Cardiac septum (tissue), 1 donor: Measurements from ENCODE around the gene BCDIN3D. TPM values are rescaled to one million over a fixed set of nuclear protein-coding genes. Genes with fewer than 3 reads are reported as not detected.
"Not testable (repeated sequence)": the region's sequence is repeated elsewhere in the genome, so short reads cannot be mapped to it uniquely, and the experiment has no call there.

Experiments used
- DNase-seq: peaks from one replicate; pipeline ENCODE4 v3.0.0-alpha.2; 2020; ENCODE audit warnings: low spot score
- intact Hi-C: fragments of 100-400 bp; cut with DNase I; formaldehyde crosslinking; loops from one replicate; pipeline ENCODE4 v1.14.0; 2022
- total RNA-seq: library from RNA; stranded (reverse); fragmentation: NEBNext Ultra II Directional; extraction: Animal tissue kit (Norgen Biotek cat#: 25700); gene quantifications from one replicate; pipeline ENCODE4 v1.2.1, GENCODE V29; 2021
- donor health status: DM: no; HTN: no; CAD: no.

The BCDIN3D gene
- total RNA-seq, 1 donor from 2014 or later, result 2.6 TPM

DNA sequence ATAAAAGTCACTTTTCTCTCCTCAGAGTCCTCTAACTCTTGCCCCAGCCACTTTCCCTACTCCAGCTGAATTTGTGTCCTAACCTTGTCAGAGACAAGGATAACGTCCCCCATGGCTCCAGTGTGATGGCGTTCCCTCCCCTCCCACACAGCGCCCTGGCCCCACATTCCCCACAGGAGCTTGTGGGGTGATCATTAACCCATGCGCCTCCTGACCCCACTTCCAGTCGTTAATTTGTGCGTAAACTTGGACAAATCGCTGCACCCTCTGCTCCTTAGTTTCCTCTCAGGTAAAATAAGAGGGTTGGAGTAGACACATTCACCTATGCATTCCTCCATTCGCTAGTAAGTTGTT is 22.9 kb upstream of the BCDIN3D start:
- DNase-seq, result peak; percentile 54
- intact Hi-C loops, result loop anchor here (5.0 kb wide), 2 partner anchors 82 to 192 kb away; partner anchors contain the start of gene ASIC1

DNA sequence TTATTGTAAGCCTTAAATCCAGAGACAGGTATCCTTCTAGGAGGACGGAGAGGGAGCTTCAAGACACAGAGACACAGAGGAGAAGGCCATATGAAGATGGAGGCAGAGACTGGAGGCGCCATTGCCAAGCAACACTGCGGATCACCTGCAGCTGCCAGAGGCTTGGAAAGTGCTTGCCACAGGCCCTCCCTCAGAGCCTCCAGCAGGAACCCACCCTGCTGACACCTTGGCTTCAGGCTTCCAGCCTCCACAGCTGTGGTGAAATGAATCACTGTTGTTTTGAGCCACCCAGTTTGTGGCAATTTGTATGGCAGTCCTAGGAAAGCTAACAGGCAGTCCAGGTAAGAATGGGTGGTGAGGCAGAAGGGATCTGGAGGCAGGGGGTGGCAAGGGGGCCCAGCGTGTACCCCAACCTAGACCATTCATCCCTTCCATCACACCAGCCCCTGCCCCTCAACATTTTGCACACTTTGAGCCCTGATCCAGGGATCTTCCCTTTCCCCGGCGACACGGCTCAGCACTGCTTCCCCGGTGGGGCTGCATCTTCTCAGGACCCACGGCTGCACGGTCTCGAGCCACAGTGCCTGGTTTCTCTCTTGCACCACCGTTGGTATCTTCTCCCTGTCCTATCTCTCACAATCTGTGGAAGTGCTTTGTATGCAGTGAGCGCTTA is 22.3 kb upstream of the BCDIN3D start:
- DNase-seq, result peak; percentile 68
- intact Hi-C loops, result loop anchor here (5.0 kb wide), 2 partner anchors 82 to 192 kb away; partner anchors contain the start of gene ASIC1

DNA sequence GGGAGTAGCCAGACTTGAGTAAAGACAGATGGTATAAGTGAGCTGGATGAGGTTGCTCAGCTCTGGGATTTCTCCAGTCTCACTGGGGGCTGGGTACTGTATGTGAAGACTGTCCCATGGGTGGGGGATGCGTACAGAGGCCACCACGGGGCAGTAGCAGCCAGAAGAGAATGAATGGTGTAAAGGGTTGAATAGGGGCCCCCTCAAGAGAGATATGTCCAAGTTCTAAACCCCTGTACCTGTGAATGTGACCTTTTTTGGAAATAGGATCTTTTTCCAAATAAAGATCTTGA is 21.8 kb upstream of the BCDIN3D start:
- DNase-seq, result peak; percentile 51
- intact Hi-C loops, result loop anchor here (5.0 kb wide), 2 partner anchors 83 to 193 kb away; partner anchors contain the start of gene ASIC1

DNA sequence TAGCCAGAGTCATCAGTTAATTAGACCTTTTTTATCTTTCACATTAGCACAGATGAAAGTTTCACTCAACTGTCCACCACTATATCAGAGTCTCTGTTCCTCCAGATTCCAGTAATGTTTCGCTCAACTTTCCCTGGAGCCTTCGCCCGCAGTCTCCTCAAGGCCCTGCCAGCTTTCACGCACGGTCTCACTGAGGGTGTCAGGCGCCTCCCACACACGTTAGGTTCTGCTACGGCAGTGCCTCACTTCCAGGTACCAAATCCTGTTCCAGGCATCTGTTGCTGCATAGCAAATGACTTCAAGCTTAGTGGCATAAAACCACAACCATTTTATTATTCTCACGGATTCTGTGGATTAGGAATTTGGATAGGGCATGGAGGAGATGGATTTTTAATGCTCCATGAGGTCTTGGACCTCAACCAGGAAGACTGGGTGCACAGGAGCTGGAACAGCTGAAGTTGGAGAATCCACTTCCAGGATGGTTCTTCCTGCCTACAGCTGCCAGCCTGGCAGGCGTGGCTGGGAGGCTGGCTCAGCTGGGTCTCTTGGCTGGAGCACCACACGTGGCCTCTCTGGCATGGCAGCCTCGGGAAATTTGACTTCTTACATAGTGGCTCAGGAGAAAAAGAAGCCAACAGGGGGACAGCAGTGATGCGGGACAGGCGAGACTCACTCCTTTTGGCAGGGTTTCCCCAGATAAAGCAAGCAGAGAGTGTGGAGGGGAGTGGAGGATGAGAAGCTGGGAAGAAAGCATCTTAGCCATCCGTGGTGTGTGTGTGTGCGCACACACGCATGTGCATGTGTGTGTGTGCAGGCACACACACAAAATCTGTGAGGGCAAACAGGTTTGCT is 21.3 kb upstream of the BCDIN3D start:
- DNase-seq, result peak; percentile 67
- intact Hi-C loops, result no loop called here

DNA sequence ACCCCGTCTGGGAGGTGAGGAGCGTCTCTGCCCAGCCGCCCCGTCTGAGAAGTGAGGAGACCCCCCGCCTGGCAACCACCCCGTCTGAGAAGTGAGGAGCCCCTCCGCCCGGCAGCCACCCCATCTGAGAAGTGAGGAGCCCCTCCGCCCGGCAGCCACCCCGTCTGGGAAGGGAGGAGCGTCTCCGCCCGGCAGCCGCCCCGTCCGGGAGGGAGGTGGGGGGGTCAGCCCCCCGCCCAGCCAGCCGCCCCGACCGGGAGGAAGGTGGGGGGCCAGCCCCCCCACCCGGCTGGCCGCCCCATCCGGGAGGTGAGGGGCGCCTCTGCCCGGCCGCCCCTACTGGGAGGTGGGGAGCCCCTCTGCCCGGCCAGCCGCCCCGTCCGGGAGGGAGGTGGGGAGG is 18.0 kb upstream of the BCDIN3D start:
- intact Hi-C loops, DNase-seq: not testable (repeated sequence)

DNA sequence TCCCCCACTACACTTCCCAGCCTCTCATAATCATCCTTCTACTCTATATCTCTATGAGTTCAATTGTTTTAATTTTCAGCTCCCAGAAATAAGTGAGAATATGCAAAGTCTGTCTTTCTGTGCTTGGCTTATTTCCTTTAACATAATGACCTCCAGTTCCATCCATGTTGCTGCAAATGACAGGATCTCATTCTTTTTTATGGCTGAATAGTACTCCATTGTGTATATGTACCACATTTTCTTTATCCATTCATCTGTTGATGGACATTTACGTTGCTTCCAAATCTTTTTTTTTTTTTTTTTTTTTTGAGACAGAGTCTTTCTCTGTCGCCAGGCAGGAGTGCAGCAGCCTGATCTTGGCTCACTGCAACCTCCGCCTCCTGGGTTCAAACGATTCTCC is 13.0 kb upstream of the BCDIN3D start:
- DNase-seq, intact Hi-C loops: not testable (repeated sequence)

DNA sequence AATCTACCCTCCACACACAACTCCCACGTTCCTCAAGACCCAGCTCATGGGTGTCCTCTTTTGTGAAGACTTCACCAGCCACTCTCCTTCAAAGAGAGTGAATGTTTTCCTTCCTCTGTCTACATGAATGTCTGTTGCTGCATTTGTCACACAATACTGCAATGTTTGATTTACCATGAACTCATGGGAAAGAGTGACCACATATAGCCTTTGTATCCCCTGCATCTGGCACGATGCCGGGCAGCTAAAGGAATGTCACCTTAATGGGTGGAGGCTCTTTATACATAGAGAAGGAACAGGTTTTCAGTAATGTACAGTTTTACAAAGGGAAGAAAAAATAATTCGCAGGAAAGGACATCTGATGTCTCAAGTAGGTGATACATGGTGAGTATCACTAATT is 12.1 kb upstream of the BCDIN3D start:
- intact Hi-C loops, result no loop called here
- no peak for DNase-seq

DNA sequence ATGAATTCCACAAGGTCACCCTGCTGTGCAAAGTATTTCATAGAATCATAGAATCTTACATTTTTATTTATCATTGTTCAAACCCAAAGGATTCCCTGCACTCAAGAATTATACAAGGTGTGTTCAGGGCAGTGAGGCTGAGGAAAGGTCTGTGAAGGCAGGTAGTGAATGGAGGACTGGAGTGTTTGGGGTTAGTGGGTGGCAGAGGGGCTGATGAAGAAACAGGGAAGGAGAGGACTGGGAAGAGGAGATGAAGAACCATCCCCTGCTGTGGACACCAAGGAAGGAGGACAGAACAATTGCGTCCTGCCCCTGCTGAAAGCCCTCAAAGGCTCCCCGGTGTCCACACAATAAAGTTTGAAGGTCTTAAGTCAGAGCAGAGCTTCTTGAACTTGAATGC is 10.8 kb upstream of the BCDIN3D start:
- intact Hi-C loops, result no loop called here
- no peak for DNase-seq

DNA sequence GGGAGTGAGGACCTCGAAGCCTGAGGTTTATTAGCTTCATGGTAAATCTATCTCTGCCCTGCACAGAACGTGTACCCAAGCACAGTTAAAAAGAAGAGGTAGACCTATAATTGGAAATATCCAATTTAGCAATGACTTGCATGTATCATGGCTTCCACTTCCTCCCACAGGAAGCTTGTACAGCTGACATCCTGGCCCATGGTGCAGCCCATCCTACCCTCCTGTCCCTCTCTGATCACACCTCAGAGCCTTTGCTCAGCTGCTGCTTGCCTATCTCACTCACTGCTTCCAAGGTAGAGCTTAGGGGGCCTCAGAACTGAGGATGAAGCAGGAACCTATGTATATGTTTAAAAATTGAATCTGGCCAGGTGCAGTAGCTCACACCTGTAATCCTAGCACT is 4.3 kb upstream of the BCDIN3D start:
- no peak for DNase-seq
- intact Hi-C loops, result no loop called here

DNA sequence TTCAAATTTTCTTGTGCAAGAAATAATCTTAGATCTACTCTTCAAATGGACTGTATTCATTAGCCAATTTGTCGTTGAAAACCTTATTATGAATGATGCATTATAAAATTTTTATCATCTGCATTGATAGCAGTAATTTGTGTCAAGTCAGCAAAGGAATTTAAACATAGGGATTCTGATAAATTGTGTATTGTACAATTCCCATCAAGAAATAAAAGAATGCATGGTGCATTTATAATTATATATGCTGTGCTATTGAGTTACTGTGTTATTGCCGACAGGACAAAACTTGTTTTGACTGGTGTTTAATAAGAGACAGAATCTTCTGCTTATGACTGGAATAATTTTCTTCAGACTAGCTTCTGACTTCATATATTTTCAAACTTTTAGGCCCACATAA is 3.1 kb upstream of the BCDIN3D start:
- intact Hi-C loops, result no loop called here
- no peak for DNase-seq

DNA sequence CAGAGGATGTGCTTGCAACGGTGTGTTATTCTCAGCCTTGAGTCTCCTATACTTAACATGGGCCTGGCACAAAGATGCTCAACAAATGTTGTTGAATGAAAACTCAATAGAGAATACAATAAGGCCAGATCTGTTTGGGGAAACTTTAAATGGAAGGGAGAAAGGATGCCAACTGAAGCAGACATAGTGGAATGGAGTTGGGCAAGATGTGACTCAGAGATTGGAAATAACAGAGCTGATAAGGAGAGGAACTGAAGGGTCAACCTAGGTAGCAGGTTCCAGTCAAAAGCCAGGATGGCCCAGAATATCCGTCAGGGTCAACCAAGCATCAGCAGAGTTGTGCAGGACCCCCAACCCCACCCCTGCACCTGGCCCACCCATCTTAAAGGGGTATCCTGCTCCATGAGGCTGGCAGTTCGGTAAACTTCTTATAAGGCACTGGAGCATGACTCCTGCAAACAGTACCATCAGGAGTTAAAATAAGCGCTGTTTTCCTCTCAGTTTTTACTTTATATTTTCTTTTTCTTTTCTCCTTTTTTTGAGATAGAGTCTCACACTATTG is 1.1 kb upstream of the BCDIN3D start:
- no peak for DNase-seq
- intact Hi-C loops, result loop anchor here (1.0 kb wide), 1 partner anchor 16 kb away; the partner anchor contains the start of gene NCKAP5L

DNA sequence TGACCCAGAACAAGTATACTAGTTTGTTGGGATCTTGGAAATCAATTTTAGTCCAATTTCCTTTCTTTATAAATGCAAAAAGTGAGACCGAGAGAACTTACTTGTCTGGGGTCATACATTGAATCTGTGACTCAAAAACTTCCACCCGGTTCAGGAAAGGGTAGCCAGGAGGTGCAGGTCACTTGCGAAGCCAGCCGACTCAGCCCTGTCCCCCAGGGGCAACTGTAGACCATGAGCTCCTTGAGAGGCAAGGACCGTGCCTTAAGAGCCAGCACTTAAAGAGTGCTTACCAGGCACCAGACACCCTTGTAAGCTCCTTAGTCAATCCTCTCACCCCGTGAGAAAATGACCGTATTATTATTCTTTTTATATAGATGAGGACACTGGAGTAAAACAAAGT is 505 bp upstream of the BCDIN3D start:
- no peak for DNase-seq
- intact Hi-C loops, result loop anchor here (1.0 kb wide), 1 partner anchor 15 kb away; the partner anchor contains the start of gene NCKAP5L

DNA sequence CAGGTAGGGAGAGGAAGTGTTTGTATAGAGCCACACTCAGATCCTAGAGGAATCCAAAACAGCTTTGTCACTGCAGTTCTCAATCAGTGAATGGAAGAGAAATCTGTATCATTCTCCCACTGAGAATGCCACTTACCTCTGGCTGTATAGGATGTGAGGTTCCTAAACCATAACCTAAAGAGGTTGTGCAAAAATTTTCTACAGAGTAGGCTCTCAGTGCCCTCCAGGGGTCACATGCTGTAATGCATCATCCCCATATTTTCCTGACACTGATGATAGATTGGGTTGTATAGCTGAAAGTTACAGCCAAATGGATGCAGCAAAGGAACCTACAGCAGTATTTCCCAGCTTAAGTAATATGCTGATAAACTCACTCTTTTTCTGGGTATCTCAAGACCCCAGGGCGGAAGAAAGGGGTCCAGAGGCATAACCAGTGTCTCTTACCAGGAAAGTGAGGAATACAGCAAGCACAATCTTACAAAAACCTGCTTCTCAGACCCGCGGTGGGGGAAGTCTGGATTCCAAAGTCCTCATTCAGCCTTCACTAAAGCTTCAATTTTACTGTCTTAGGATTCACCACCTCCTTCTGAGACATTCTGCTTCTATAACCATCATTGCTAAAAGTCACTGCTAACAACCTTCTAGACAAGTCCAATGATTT is 3.8 kb downstream of the BCDIN3D start:
- DNase-seq, result no peak
- intact Hi-C loops, result loop anchor here (1.0 to 10.0 kb wide), 2 partner anchors 63 to 194 kb away; no protein-coding TSS in a partner anchor

DNA sequence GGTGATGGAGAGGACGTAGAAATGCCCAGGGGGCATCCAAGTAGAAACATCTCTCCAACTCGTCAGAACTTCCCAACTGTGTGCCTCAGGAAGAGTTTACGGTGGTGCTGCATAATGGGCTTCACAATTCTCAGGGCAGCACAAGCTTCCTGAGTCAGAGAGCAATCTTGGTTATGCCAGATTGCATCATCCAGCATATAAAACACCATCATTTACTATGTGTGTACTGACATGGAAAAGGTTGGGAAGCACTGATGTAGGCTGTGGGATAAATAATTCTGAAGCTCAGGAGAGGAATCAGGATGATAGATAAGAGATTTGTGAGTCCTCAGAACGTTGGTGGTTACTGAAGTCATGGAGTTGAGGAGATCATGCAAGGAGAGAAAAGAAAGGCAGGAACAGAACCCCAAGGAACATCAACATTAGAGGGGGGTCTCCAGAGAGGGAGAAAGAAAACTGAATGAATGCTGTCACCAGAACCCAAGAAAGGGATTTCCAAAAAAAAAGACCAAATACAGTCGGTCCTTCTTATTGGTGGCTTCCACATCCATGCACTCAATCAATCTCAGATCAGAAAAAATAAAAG is 10.0 kb downstream of the BCDIN3D start:
- no peak for DNase-seq
- intact Hi-C loops, result loop anchor here (10.0 kb wide), 1 partner anchor 188 kb away; no protein-coding TSS in a partner anchor

DNA sequence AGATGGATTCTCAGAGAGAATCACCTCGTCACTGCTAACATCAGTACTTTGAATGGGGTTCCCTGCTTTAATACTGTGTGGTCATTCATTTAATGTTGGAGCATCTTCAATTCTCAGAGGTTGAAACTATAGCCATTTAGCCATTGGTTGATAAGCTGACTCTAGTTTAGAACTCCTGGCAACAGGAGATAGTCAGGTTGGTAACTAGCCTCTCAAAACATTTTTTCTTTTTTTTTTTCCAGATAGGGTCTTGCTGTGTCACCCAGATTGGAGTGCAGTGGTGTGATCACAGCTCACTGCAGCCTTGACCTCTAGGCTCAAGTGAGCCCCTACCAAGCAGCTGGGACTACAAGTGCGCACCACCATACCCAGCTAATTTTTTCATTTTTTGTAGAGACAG is 11.2 kb downstream of the BCDIN3D start:
- intact Hi-C loops, result loop anchor here (10.0 kb wide), 1 partner anchor 187 kb away; no protein-coding TSS in a partner anchor
- DNase-seq, result no peak

DNA sequence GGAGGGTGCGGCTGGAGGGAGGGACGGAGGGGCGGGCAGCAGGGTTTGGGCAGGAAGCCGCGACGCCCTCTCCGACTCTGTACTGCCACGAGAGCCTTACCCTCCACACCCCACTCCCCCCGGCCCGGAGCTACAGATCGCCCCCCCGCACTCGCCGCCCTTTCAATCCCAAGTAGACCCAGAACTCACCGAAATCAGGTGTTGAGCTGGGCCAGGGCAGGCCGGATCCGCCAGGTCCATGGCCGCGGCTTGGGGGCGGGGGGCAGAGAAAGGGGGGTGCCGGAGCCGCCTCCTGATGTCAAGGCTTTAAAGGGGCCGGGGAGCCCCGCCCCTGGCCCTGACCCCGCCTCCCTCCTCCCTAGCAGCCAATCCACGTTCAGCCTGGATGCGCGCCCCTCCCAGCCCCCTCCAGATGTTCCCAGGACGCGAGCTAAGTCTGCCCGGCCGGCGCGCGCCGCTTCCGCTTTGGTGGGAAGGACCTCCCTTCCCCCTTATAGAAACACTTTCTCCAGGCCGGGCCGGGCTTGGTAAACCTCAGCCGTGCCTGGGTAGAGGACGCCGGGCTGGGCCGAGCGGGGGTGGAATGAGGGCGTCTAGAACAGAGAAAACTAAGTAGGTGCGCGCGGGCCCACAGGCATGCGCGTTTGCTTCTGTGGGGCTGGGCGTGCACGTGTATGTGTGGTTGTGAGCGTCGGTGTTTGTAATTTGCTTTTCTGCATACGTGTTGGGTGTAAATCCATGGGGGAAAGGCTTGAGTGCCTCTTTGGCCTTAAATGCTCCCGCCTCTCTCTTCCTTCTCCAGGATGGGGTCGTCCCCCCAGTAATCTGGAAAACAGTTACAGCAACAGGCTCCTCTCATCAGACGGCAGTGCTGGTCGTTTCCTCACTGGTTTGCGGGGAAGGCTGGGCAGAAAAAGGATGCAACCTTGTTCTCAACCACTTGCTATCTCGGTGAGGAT is 14.5 kb downstream of the BCDIN3D start, which contains the start of gene NCKAP5L:
Gene NCKAP5L, minus strand, starts transcription at position 281 of the 959 bp plus-strand sequence. CDS start 24,369 bp downstream, outside the sequence.
- intact Hi-C loops, result loop anchor here (1.0 kb wide), 1 partner anchor 15 kb away; the partner anchor contains the start of gene BCDIN3D
- DNase-seq, result peak; percentile 99

DNA sequence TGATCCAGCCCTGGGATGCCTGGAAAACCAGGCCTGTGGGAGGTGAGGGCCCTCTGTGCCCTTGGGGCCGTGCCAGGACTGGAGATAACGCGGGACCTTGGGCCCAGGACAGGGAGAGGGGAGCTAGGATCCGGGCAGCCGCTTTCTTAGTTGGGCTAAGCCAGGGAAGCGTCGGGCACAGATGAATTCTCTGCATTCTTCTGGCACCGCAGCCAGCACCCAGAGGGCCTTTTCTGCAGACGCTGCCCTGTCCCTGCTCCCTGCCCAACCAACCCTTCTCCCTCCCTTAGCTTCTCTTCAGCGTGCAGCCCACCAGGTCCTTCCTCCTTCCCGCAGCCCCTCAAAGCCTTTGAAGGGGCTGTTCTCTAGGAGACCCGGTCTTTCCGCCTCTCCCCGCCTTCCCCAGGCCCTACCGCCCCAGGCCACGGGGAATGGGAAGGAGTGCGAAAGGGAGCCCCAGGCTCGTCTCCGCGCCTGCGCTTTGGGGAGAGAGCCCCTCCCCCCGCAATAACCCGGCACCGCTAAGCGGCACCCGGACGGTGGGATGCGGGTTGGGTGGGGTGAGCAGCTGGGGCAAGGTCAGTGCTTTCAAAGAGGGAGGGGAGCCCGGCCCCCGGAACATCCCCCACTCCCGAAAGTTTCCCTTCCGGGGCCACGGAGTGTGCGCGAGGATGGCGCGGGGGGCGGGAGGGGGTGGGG is 15.4 kb downstream of the BCDIN3D start:
- intact Hi-C loops, result loop anchor here (1.0 to 2.0 kb wide), 2 partner anchors 16 to 19 kb away; partner anchors contain the start of gene BCDIN3D
- DNase-seq, result peak; percentile 86
